SK-N-SH treated with all-trans-retinoic acid at 6 μM for 48 hours (cell line): ENCODE data around the gene TADA2B.

Source experiments
- ATAC-seq: fragments of 200-7000 bp; cut with Tn5 transposase; 3 replicates; pipeline ENCODE4 v1.9.1; 2020; ENCODE audit warnings: mild to moderate bottlenecking, moderate library complexity
- ARNTL ChIP-seq: fragments of 450-650 bp; formaldehyde crosslinking; IDR thresholded peaks from 2 replicates; pipeline ENCODE4 v1.5.0; 2020; ENCODE audit warnings: low read depth, mild to moderate bottlenecking, moderate library complexity, borderline replicate concordance
- CREB5 ChIP-seq: fragments of 250-450 bp; sonication (Bioruptor Pico); IDR thresholded peaks from 2 replicates; pipeline ENCODE4 v1.5.1; 2020; ENCODE audit warnings: low read depth, mild to moderate bottlenecking, moderate library complexity
- CSRNP3 ChIP-seq: fragments of 250-450 bp; sonication (Bioruptor Pico); IDR thresholded peaks from 2 replicates; pipeline ENCODE4 v1.5.1; 2021; ENCODE audit warnings: mild to moderate bottlenecking, moderate library complexity
- ESRRG ChIP-seq: fragments of 250-450 bp; sonication (Bioruptor Pico); IDR thresholded peaks from 2 replicates; pipeline ENCODE4 v1.6.1; 2021; ENCODE audit warnings: mild to moderate bottlenecking
- GLIS3 ChIP-seq: fragments of 250-450 bp; sonication (Bioruptor Pico); IDR thresholded peaks from 2 replicates; pipeline ENCODE4 v1.5.0; 2020; ENCODE audit warnings: mild to moderate bottlenecking, moderate library complexity
- OSR1 ChIP-seq: fragments of 250-450 bp; sonication (Bioruptor Pico); IDR thresholded peaks from 2 replicates; pipeline ENCODE4 v1.8.0; 2022; ENCODE audit warnings: moderate library complexity, mild to moderate bottlenecking, inconsistent platforms
- POU6F1 ChIP-seq: fragments of 250-450 bp; sonication (Bioruptor Pico); IDR thresholded peaks from 2 replicates; pipeline ENCODE4 v1.8.0; 2021; ENCODE audit warnings: low read depth, mild to moderate bottlenecking, moderate library complexity, borderline replicate concordance
- PPARA ChIP-seq: fragments of 250-450 bp; sonication (Bioruptor Pico); IDR thresholded peaks from 2 replicates; pipeline ENCODE4 v1.5.0; 2020; ENCODE audit warnings: mild to moderate bottlenecking, borderline replicate concordance
- RARB ChIP-seq: fragments of 250-450 bp; sonication (Bioruptor Pico); IDR thresholded peaks from 2 replicates; pipeline ENCODE4 v1.8.0; 2021; ENCODE audit warnings: mild to moderate bottlenecking, moderate library complexity
- SNAI2 ChIP-seq: fragments of 250-450 bp; sonication (Bioruptor Pico); IDR thresholded peaks from 2 replicates; pipeline ENCODE4 v1.5.0; 2020; ENCODE audit warnings: mild to moderate bottlenecking, moderate library complexity
- TCF4 ChIP-seq: fragments of 250-450 bp; sonication (Bioruptor Pico); IDR thresholded peaks from 2 replicates; pipeline ENCODE4 v1.8.0; 2021; ENCODE audit warnings: mild to moderate bottlenecking, moderate library complexity, borderline replicate concordance
- TOX ChIP-seq: fragments of 250-450 bp; sonication (Bioruptor Pico); IDR thresholded peaks from 2 replicates; pipeline ENCODE4 v1.8.0; 2021; ENCODE audit warnings: mild to moderate bottlenecking, moderate library complexity, borderline replicate concordance
- TSHZ2 ChIP-seq: fragments of 250-450 bp; sonication (Bioruptor Pico); IDR thresholded peaks from 2 replicates; pipeline ENCODE4 v1.5.0; 2020; ENCODE audit warnings: mild to moderate bottlenecking, moderate library complexity
- ZC3H10 ChIP-seq: fragments of 250-450 bp; sonication (Bioruptor Pico); IDR thresholded peaks from 2 replicates; pipeline ENCODE4 v1.5.1; 2021; ENCODE audit warnings: mild to moderate bottlenecking, moderate library complexity
- ZFP3 ChIP-seq: fragments of 250-450 bp; sonication (Bioruptor Pico); IDR thresholded peaks from 2 replicates; pipeline ENCODE4 v1.5.0; 2020; ENCODE audit warnings: mild to moderate bottlenecking, moderate library complexity
- ZFP30 ChIP-seq: fragments of 450-650 bp; formaldehyde crosslinking; IDR thresholded peaks from 2 replicates; pipeline ENCODE4 v1.5.0; 2022; ENCODE audit warnings: mild to moderate bottlenecking, moderate library complexity
- ZNF70 ChIP-seq: fragments of 450-650 bp; formaldehyde crosslinking; IDR thresholded peaks from 2 replicates; pipeline ENCODE4 v1.5.0; 2020; ENCODE audit warnings: mild to moderate bottlenecking, moderate library complexity

Gene TADA2B

GRCh38 chr4:7029212-7029611 is 14.0 kb upstream of the TADA2B start:
- ATAC-seq, result no peak
- TF ChIP-seq RARB (CRISPR knock-in tag) (no peak), ARNTL (no peak), OSR1 (CRISPR knock-in tag) (no peak), ZFP30 (CRISPR knock-in tag) (no peak), GLIS3 (CRISPR knock-in tag) (no peak)
- TF ChIP-seq, all 23 proteins: peak for 0

GRCh38 chr4:7029921-7030320 is 13.3 kb upstream of the TADA2B start:
- ATAC-seq, result no peak
- no peak for TF ChIP-seq ARNTL
- no peak for TF ChIP-seq PPARA (CRISPR knock-in tag)
- no peak for TF ChIP-seq ESRRG (CRISPR knock-in tag)
- no peak for TF ChIP-seq SNAI2 (CRISPR knock-in tag)
- TF ChIP-seq TOX, result no peak
- TF ChIP-seq ZC3H10 (CRISPR knock-in tag), result no peak
- no peak for TF ChIP-seq OSR1 (CRISPR knock-in tag)
- no peak for TF ChIP-seq ZFP3 (CRISPR knock-in tag)
- TF ChIP-seq, all 23 proteins: peak for 0

GRCh38 chr4:7030856-7031255 is 12.3 kb upstream of the TADA2B start:
- no peak for ATAC-seq
- no peak for TF ChIP-seq TOX

GRCh38 chr4:7031558-7032449 is 11.4 kb upstream of the TADA2B start:
- TF ChIP-seq CSRNP3, result no peak
- no peak for ATAC-seq

- ATAC-seq, result no peak
- TF ChIP-seq TSHZ2 (CRISPR knock-in tag), result no peak
- TF ChIP-seq, all 23 proteins: peak for 0
Observed at GRCh38 chr4:7032596-7032995, 10.6 kb upstream of the TADA2B start.

GRCh38 chr4:7034262-7035081 is 8.7 kb upstream of the TADA2B start:
- no peak for TF ChIP-seq TCF4 (CRISPR knock-in tag)
- no peak for TF ChIP-seq ZFP3 (CRISPR knock-in tag)
- ATAC-seq, result peak; percentile 74

GRCh38 chr4:7037425-7037824 is 5.7 kb upstream of the TADA2B start:
- ATAC-seq, result no peak
- TF ChIP-seq CREB5 (no peak), SNAI2 (CRISPR knock-in tag) (no peak), CSRNP3 (no peak), ZNF70 (CRISPR knock-in tag) (no peak), POU6F1 (CRISPR knock-in tag) (no peak), ESRRG (CRISPR knock-in tag) (no peak), TSHZ2 (CRISPR knock-in tag) (no peak), OSR1 (CRISPR knock-in tag) (no peak)
